Esophagus muscularis mucosa (tissue), 4 donors: ENCODE data around the gene COL19A1.
"Not testable (repeated sequence)": the region's sequence is repeated elsewhere in the genome, so short reads cannot be mapped to it uniquely, and the experiment has no call there.

Source experiments
- CTCF ChIP-seq, 3 experiments: fragments of 200-600 bp in 2 of 3; fragments of 450-650 bp in 1 of 3; sonication (generic) in 2 of 3; IDR thresholded peaks; one replicate each; pipeline ENCODE4 v1.5.1; 2017 to 2019; ENCODE audit warnings: antibody characterized with exemption in 3 of 3, mild to moderate bottlenecking in 2 of 3, moderate library complexity in 1 of 3
- EP300 ChIP-seq: sonication (generic); formaldehyde crosslinking; IDR thresholded peaks from one replicate; pipeline ENCODE4 v1.6.1; 2017; ENCODE audit warnings: antibody characterized with exemption
- POLR2A ChIP-seq: fragments of 450-650 bp; IDR thresholded peaks from one replicate; pipeline ENCODE4 v1.6.1; 2017; ENCODE audit warnings: antibody characterized with exemption, moderate library complexity, mild to moderate bottlenecking, low read depth
- POLR2AphosphoS5 ChIP-seq, 2 donors: sonication (generic); formaldehyde crosslinking; IDR thresholded peaks; one replicate each; pipeline ENCODE4 v1.6.1; 2017; ENCODE audit warnings: antibody characterized with exemption in 2 of 2

- TF ChIP-seq CTCF (IDR thresholded peaks at IDR 0.05); POLR2A; EP300; POLR2AphosphoS5 (IDR thresholded peaks at IDR 0.05): not testable (repeated sequence)
These were observed 55.3 kb downstream of the COL19A1 start for GRCh38 chr6:69921611-69922010.
